Endothelial cell of umbilical vein (primary cell): ENCODE results near the gene MZT2A. TPM values are rescaled to one million over a fixed set of nuclear protein-coding genes. Genes with fewer than 3 reads are reported as not detected.
"Not testable (repeated sequence)": the region's sequence is repeated elsewhere in the genome, so short reads cannot be mapped to it uniquely, and the experiment has no call there.

Experiments used
- BruUV-seq: library from RNA; stranded (reverse); fragments of 400-500 nt; replicated peaks from 2 replicates; lab custom pipeline; 2021; lab: Mats Ljungman, UMichigan
- CTCF ChIA-PET: fragments of 300-600, 350-600 bp; sonication (Branson Sonifier 250); formaldehyde crosslinking; loops from one replicate; lab custom pipeline; 2021; ENCODE audit warnings: antibody characterized with exemption, inconsistent platforms; lab: Charles Lee
- POLR2A ChIA-PET: fragments of 300-600, 350-600 bp; sonication (Branson Sonifier 250); formaldehyde crosslinking; loops from one replicate; lab custom pipeline; 2021; ENCODE audit warnings: antibody characterized with exemption, inconsistent platforms; lab: Charles Lee
- DNase-seq: peaks from one replicate; pipeline ENCODE4 v3.0.0-alpha.2; 2011; ENCODE audit warnings: low read depth, low spot score
- FAIRE-seq: peaks from 2 replicates; lab custom pipeline; 2011; peaks lifted over from hg19 to GRCh38; lab: Jason Lieb, UNC
- H2AFZ ChIP-seq: 2 replicates; pipeline ENCODE4 v1.6.0; 2012; ENCODE audit warnings: low read depth, low read length, control low read depth, inconsistent platforms
- H3K27ac ChIP-seq: 2 replicates; pipeline ENCODE4 v1.5.1; 2011; ENCODE audit warnings: low read depth, mild to moderate bottlenecking, control low read depth, low read length, moderate library complexity; ENCODE audit not compliant: insufficient read depth
- H3K27me3 ChIP-seq, 2 experiments: 2 replicates each; pipeline versions ENCODE4 v1.6.0 to v1.6.1; 2011; ENCODE audit warnings: low read length in 2 of 2, mixed read lengths in 1 of 2; ENCODE audit not compliant: control insufficient read depth in 2 of 2, insufficient read depth in 2 of 2
- H3K36me3 ChIP-seq, 2 experiments: 2 replicates in 1 of 2; 3 replicates in 1 of 2; pipeline ENCODE4 v1.5.1; 2011; ENCODE audit warnings: low read length in 2 of 2, mild to moderate bottlenecking in 1 of 2, moderate library complexity in 1 of 2; ENCODE audit not compliant: control insufficient read depth in 2 of 2, insufficient read depth in 2 of 2; ENCODE audit errors: extremely low read depth in 1 of 2
- H3K4me1 ChIP-seq: 3 replicates; pipeline ENCODE4 v1.5.1; 2011; ENCODE audit warnings: mild to moderate bottlenecking, low read length; ENCODE audit not compliant: control insufficient read depth, insufficient read depth; ENCODE audit errors: extremely low read depth
- H3K4me2 ChIP-seq: 2 replicates; pipeline ENCODE4 v1.6.1; 2011; ENCODE audit warnings: low read length, control low read depth, mixed read lengths; ENCODE audit not compliant: insufficient read depth
- H3K4me3 ChIP-seq, 3 experiments: fragments of 200-600 bp in 1 of 3; sonication (generic), shearing (Covaris generic) in 1 of 3; replicated peaks in 1 of 3; 2 replicates each; pipeline ENCODE4 v1.5.1; 2011 to 2016; ENCODE audit warnings: control low read depth in 3 of 3, low read length in 3 of 3, mild to moderate bottlenecking in 2 of 3, inconsistent platforms in 1 of 3, low read depth in 1 of 3, moderate library complexity in 1 of 3; ENCODE audit not compliant: insufficient read depth in 1 of 3
- H3K79me2 ChIP-seq: 2 replicates; pipeline ENCODE4 v1.6.0; 2012; ENCODE audit warnings: low read length, inconsistent platforms; ENCODE audit not compliant: control insufficient read depth, insufficient read depth
- H3K9ac ChIP-seq: replicated peaks from 2 replicates; pipeline ENCODE3; 2011; ENCODE audit warnings: low read length, control low read depth; ENCODE audit not compliant: insufficient read depth; ENCODE audit errors: extremely low read depth
- H3K9me1 ChIP-seq: replicated peaks from 3 replicates; pipeline ENCODE4 v1.6.0; 2011; ENCODE audit warnings: mild to moderate bottlenecking, low read length; ENCODE audit not compliant: control insufficient read depth, insufficient read depth; ENCODE audit errors: extremely low read depth
- H3K9me3 ChIP-seq: replicated peaks from 2 replicates; pipeline ENCODE4 v1.5.1; 2012; ENCODE audit warnings: low read length, inconsistent platforms; ENCODE audit not compliant: control insufficient read depth, insufficient read depth
- H4K20me1 ChIP-seq: replicated peaks from 2 replicates; pipeline ENCODE3; 2011; ENCODE audit warnings: mild to moderate bottlenecking, low read length; ENCODE audit not compliant: control insufficient read depth, insufficient read depth; ENCODE audit errors: extremely low read depth
- CTCF ChIP-seq, 2 donors: IDR thresholded peaks; 1 replicate in 1 of 2; 2 replicates in 1 of 2; pipeline ENCODE4 v1.5.1; 2011; ENCODE audit warnings: low read length in 2 of 2, mild to moderate bottlenecking in 2 of 2, moderate library complexity in 2 of 2, control low read depth in 1 of 2, inconsistent platforms in 1 of 2, low read depth in 1 of 2; ENCODE audit not compliant: insufficient read depth in 1 of 2; ENCODE audit errors: extremely low read depth in 1 of 2
- EZH2 ChIP-seq: IDR thresholded peaks from 2 replicates; pipeline ENCODE4 v1.6.1; 2012; ENCODE audit warnings: borderline replicate concordance, low read depth, mild to moderate bottlenecking, moderate library complexity, low read length, inconsistent platforms; ENCODE audit not compliant: severe bottlenecking
- FOS ChIP-seq: IDR thresholded peaks from 2 replicates; pipeline ENCODE4 v1.6.1; 2011; ENCODE audit warnings: mild to moderate bottlenecking, low read length, moderate library complexity, borderline replicate concordance; ENCODE audit not compliant: insufficient read depth
- GATA2 ChIP-seq: IDR thresholded peaks from 2 replicates; pipeline ENCODE4 v1.7.0; 2011; ENCODE audit warnings: low read depth, mild to moderate bottlenecking, moderate library complexity, mixed read lengths, low read length; ENCODE audit not compliant: insufficient read length, insufficient read depth
- JUN ChIP-seq: IDR thresholded peaks from 2 replicates; pipeline ENCODE4 v1.6.1; 2011; ENCODE audit warnings: borderline replicate concordance, low read depth; ENCODE audit not compliant: insufficient read length, insufficient read depth
- MAX ChIP-seq: IDR thresholded peaks from 2 replicates; pipeline ENCODE4 v1.6.1; 2011; ENCODE audit not compliant: insufficient read depth, insufficient read length
- MYC ChIP-seq: IDR thresholded peaks from one replicate; pipeline ENCODE4 v1.6.1; 2011; ENCODE audit warnings: mild to moderate bottlenecking, low read depth, low read length
- POLR2A ChIP-seq: IDR thresholded peaks from 2 replicates; pipeline ENCODE4 v1.6.1; 2012; ENCODE audit warnings: low read depth, mild to moderate bottlenecking, control low read depth, low read length
- POLR2AphosphoS5 ChIP-seq: IDR thresholded peaks from 2 replicates; pipeline ENCODE4 v1.6.1; 2012; ENCODE audit warnings: low read depth, mild to moderate bottlenecking, control low read depth, low read length, moderate library complexity; ENCODE audit not compliant: insufficient read depth
- dilution Hi-C: fragments of 300-500 bp; cut with MboI; formaldehyde crosslinking; loops from one replicate; pipeline ENCODE4 v1.15.0; 2019; ENCODE audit warnings: low sequenced_read_pairs; ENCODE audit not compliant: extremely low pct_ligation_motif_present
- intact Hi-C: fragments of 100-400 bp; cut with micrococcal nuclease; formaldehyde crosslinking; loops from one replicate; pipeline ENCODE4 v1.10.0; 2022
- polyA plus RNA-seq, 4 experiments: library from polyadenylated mRNA; depleted of rRNA in 3 of 4; stranded (reverse) in 3 of 4; unstranded in 1 of 4; fragments of >200 nt; gene quantifications; 2 replicates each; pipeline versions ENCODE4 v1.2.1 to v1.2.3, GENCODE V29; 2011 to 2012; ENCODE audit warnings: missing spikeins in 1 of 4
- total RNA-seq: library from RNA; stranded (reverse); gene quantifications from 2 replicates; pipeline ENCODE4 v1.2.3, GENCODE V29; 2021

The MZT2A gene
- total and polyA plus RNA-seq, 2 donors (not counting 3 experiments of a cell fraction or from before 2014, with no cell fraction given), result 117 to 170 TPM

- CTCF ChIA-PET, DNase-seq, intact Hi-C loops, H3K9me1 ChIP-seq, H3K79me2 ChIP-seq, H3K27ac ChIP-seq, H3K27me3 ChIP-seq, FAIRE-seq, H2AFZ ChIP-seq, H3K9me3 ChIP-seq, H3K9ac ChIP-seq, BruUV-seq, H3K36me3 ChIP-seq, H3K4me3 ChIP-seq, H3K4me1 ChIP-seq, H4K20me1 ChIP-seq, POLR2A ChIA-PET, dilution Hi-C loops, H3K4me2 ChIP-seq: not testable (repeated sequence)
These were observed 15.0 kb downstream of the MZT2A start for GRCh38 chr2:131477227-131477626.

- H3K79me2 ChIP-seq, BruUV-seq, DNase-seq, intact Hi-C loops, POLR2A ChIA-PET, H3K9ac ChIP-seq, H3K4me1 ChIP-seq, H3K9me1 ChIP-seq, H3K4me2 ChIP-seq, H3K36me3 ChIP-seq, H4K20me1 ChIP-seq, H3K4me3 ChIP-seq, H2AFZ ChIP-seq, H3K27me3 ChIP-seq, H3K9me3 ChIP-seq, CTCF ChIA-PET, H3K27ac ChIP-seq, dilution Hi-C loops, FAIRE-seq: not testable (repeated sequence)
These were observed 15.8 kb downstream of the MZT2A start for GRCh38 chr2:131476363-131476762.

GRCh38 chr2:131475831-131476230 lies 16.4 kb downstream of the MZT2A start, which contains the start of gene TUBA3D:
TUBA3D (plus strand) TSS chr2:131476119; CDS start chr2:131476200, 81 bp downstream.
- Histone ChIP-seq H3K4me1 (no peaks in the 10 kb centered on the region), H3K4me2 (no peak within 1 kb of the TSS), H3K4me3 (no peak within 1 kb of the TSS), H4K20me1 (no peaks in the 10 kb centered on the region), H3K9ac (no peak within 1 kb of the TSS), H3K79me2 (no peaks in the 10 kb centered on the region), H3K27ac (no peak within 1 kb of the TSS), H3K36me3 (no peaks in the 10 kb centered on the region), H3K27me3 (no peaks in the 10 kb centered on the region), H3K9me1 (no peaks in the 10 kb centered on the region), H3K9me3 (no peaks in the 10 kb centered on the region), H2AFZ (no peak within 1 kb of the TSS)
- TF ChIP-seq JUN, result no peak
- TF ChIP-seq MAX, result no peak
- TF ChIP-seq CTCF (IDR thresholded peaks at IDR 0.05; ENCODE audit: extremely low read depth in 1 of 2, insufficient read depth in 1 of 2, low read depth in 1 of 2, low read length in 2 of 2), result no peak
- TF ChIP-seq GATA2, result no peak
- TF ChIP-seq POLR2AphosphoS5, result no peak
- no peak for TF ChIP-seq FOS
- no peak for TF ChIP-seq MYC
- TF ChIP-seq POLR2A, result no peak
- TF ChIP-seq EZH2, result no peak
- dilution Hi-C loops, result no loop called here
- CTCF ChIA-PET, result no interaction called here
- DNase-seq (no peak), FAIRE-seq (no peak)
- intact Hi-C loops, result no loop called here
- POLR2A ChIA-PET, result no interaction called here
- no TSS peak for BruUV-seq
